HL-60 (cell line): ENCODE measurements around the gene TGIF1.

Experiments used
- GABPA ChIP-seq: IDR thresholded peaks from 2 replicates; pipeline ENCODE4 v1.6.1; 2012; ENCODE audit warnings: low read depth
- POLR2AphosphoS5 ChIP-seq: IDR thresholded peaks from 2 replicates; pipeline ENCODE4 v1.6.1; 2012; ENCODE audit warnings: low read depth
- TF ChIP-seq, protein P1 (sequence below): IDR thresholded peaks from one replicate; pipeline ENCODE4 v1.5.1; 2011; ENCODE audit warnings: low read length, control low read depth, inconsistent platforms; ENCODE audit not compliant: insufficient read depth

- TF ChIP-seq, protein P1, sequence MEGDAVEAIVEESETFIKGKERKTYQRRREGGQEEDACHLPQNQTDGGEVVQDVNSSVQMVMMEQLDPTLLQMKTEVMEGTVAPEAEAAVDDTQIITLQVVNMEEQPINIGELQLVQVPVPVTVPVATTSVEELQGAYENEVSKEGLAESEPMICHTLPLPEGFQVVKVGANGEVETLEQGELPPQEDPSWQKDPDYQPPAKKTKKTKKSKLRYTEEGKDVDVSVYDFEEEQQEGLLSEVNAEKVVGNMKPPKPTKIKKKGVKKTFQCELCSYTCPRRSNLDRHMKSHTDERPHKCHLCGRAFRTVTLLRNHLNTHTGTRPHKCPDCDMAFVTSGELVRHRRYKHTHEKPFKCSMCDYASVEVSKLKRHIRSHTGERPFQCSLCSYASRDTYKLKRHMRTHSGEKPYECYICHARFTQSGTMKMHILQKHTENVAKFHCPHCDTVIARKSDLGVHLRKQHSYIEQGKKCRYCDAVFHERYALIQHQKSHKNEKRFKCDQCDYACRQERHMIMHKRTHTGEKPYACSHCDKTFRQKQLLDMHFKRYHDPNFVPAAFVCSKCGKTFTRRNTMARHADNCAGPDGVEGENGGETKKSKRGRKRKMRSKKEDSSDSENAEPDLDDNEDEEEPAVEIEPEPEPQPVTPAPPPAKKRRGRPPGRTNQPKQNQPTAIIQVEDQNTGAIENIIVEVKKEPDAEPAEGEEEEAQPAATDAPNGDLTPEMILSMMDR: peak; percentile 4
- TF ChIP-seq POLR2AphosphoS5 (no peak), GABPA (no peak)
Measured at GRCh38 chr18:3441290-3441689, 8.7 kb upstream of the TGIF1 start.
